GF-D8 (cell line): ENCODE results near the gene ITGA5.

Experiments
- DNase-seq: peaks from one replicate; lab custom pipeline; 2025; lab: John Stamatoyannopoulos, UW

ITGA5 gene

DNA sequence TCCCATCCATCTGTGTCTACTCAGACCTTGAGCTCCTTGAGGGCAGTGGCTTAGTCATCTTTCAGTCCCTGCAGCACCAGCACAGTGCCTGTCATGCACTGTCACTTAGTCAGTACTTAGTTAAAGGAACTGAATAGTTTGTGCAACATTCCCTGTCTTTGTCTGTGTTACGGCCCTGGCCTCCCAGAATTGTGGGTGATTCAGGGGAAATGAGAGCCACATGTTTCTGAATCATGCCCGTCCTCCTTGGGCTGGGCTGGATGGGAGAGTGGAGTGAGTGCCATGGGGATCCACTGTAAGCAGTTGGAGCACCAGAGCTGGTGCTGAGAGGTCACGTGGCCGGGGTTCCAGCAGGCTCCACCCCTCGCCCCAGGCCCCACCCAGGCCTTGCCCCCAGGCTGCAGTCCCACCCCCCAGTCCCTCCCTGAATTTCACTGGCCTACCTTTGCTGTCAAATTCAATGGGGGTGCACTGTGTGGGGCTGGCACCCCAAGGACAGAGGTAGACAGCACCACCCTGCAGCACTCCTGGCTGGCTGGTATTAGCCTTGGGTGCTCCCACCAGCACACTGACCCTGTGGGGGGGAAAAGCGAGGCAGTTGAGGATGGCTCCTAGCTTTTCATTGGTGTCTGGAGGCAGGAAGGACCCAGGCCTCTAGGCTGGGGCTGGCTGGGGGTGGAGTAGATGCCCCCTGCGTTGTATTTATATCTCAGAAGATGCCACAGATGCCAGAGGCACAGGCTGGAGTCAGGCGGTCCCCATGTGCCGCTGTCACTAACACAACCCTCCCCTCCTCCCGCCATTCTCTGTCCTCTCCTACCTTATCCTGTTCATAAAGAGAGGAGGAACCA is 7.5 kb downstream of the ITGA5 start:
- DNase-seq, result peak; percentile 29

DNA sequence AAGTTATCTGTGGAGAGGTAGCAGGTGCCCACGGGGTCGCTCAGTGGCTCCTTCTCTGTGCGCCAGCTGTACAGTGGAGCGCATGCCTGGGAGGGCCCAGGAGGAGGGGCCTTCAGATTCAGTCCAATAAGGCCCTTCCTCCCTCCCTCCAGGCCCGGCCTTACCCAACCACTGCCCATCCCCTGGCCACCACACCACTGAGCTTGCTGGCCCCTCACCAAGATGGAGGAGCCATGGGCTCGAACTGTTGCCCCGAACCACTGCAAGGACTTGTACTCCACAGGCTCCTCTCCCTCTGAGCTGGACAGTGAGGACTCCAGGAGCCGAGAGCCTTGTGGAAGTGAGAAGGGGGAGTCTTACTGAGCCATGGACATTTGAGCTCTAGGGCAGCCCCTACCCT is 9.8 kb downstream of the ITGA5 start:
- DNase-seq, result no peak

GRCh38 chr12:54407183-54407905 is 11.7 kb downstream of the ITGA5 start:
- no peak for DNase-seq

GRCh38 chr12:54405573-54405972 is 13.5 kb downstream of the ITGA5 start:
- no peak for DNase-seq

GRCh38 chr12:54405106-54405505 is 14.0 kb downstream of the ITGA5 start:
- no peak for DNase-seq

DNA sequence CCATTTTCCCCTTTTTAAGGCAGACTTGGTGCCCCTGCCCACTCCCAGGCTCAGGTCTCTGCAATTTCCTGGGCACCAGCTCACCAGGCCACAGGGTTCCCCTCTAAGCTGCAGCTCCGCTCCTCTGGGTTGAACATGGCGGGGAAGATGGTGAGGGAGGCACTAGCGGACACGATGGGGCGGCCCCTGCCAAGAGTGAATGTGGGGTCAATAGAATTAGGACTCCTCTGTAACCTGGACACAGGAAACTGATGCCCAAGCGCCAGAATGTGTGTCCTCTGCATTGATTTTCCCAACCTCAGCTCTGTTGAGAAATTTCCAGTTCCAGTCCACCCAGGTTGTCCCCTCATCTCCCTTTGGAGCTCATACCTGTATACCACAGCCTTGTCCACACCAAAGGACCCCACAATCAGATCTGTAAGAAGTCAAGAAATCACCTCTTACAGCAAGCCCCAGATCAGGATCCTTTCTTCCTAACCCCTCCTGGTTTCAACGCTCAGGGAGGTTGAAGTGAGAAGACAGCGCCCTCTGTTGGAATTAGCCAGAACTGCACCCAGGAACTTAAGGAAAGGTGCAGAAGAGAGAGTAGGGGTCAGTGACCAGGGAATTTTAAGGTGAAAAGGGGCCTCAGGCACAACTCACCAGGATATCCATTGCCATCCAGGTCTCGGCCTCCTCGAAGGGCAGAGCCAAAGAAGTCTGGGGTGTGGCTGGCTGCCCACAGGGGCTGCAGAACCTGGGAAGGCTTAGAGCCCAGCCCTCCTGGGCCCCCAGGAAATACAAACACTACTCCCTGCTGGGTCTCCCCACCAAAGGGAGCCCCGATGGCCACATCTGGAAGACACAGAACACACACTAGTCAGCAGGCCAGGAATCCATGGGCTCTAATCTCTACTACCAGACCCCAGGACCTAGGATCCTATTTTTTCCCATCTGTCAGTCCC is 14.7 kb downstream of the ITGA5 start:
- DNase-seq, result no peak

GRCh38 chr12:54401119-54401518 is 17.9 kb downstream of the ITGA5 start:
- DNase-seq, result no peak

DNA sequence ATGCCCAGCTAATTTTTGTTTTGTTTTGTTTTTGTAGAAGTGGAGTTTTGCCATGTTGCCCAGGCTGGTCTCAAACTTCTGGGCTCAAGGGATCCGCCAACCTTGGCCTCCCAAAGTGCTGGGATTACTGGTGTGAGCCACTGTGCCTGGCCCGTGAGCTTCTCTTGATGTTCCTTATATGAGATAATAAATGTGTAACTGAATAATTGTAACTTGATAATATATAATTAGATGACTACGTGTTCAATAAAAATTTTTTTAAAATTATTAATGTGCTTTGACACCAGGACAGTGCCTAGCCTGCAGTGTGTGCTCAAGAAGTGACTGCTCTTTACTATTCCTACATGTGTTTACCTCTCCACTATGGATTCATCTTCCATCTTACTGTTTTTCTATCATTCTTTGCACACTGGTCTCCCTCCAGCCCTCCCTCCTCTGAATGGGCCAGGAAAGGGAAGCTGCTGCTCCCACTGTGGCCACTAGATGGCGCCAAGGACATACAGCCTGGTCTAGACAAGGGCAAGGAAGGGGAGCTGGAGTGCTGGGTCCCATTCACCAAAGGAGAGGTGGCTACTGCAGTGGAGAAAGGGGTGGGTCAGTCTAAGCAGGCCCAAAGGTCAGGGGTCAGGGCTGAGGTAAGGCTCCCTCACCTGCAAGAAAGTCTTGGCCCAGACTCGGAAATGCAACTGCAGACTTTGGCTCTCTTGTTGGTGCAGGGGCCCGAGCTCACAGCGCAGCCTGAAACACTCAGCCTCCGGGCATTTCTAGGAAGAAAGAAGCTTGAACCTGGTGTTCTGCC is 19.9 kb downstream of the ITGA5 start:
- DNase-seq, result no peak

DNA sequence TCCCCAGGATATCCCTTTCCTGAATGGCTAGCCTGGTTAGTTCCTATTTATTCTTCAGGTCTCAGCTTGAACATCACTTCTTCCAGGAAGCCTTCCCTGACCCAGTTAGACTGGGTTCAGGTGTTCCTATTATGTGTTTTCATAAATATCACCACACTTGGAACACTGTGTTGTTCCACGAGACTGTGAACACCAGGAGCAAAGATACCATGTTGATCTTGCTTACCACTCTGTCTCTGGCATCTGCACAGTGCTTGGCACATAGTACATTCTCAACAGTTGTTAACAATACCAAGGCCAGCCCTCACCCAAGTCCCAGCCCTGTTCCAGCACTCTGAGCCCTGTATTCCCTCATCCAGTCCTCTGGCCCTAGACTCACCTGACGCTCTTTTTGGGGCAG is 20.8 kb downstream of the ITGA5 start:
- DNase-seq, result no peak

DNA sequence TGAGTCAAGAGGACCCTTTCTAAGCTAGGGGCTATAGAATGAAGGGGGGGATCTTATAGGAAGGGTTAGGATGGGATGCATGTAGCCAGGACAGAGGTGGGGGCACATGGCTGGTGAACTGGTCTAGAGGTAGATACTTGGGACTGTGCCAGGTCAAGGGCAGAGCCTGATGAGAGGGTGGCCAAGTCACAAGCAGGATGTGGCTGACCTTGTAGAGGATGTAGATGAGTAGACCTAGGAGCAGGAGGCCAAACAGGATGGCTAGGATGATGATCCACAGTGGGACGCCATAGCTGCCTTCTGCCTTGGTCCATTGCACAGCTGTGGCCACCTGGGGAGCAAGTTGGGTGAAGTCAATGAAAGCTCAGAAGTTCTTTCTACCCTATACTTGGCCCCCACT is 21.9 kb downstream of the ITGA5 start:
- no peak for DNase-seq

- no peak for DNase-seq
These were observed 23.5 kb downstream of the ITGA5 start for GRCh38 chr12:54395545-54395944.

- no peak for DNase-seq
These were observed 24.1 kb downstream of the ITGA5 start for GRCh38 chr12:54394986-54395385.

GRCh38 chr12:54394281-54394719 is 24.8 kb downstream of the ITGA5 start:
- DNase-seq, result no peak

DNA sequence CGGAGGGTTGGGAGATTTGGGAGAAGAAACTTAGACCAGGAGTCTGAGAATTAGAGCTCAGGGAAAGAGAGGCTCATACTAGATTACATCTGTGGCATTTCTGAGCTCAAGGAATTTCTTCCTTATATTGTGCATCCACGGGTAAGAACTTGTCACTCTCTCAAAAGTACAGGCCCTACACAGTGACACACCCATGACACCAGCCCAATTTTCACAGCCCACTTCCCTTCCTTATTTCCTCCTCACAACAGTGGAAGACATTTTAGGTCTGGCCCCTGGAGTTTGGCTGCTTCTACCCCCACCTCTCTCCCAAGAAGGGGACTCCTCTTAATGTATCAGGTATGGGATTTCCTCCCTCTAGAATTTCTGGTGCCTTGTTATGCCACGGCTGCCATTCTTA is 25.3 kb downstream of the ITGA5 start:
- no peak for DNase-seq

DNA sequence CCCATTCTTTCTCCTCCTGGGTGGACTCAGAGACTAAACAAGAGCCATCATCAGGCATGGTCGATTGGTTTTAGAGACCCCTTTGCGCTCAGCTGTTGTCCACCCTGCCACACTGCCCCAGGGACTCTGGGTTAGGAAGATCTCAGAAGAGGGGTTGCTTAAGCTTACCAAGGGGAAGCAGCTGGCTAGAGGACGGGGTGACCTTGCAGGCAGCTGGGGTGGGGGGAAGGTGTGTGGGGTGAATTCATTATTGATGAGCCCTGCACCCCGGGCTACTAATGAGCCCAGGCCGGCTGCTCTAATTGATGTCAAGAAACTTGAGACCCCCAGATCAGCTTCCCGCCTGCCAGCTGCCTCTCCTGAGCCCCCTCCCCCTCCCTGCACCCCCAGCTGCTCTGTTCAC is 25.9 kb downstream of the ITGA5 start:
- DNase-seq, result no peak

DNA sequence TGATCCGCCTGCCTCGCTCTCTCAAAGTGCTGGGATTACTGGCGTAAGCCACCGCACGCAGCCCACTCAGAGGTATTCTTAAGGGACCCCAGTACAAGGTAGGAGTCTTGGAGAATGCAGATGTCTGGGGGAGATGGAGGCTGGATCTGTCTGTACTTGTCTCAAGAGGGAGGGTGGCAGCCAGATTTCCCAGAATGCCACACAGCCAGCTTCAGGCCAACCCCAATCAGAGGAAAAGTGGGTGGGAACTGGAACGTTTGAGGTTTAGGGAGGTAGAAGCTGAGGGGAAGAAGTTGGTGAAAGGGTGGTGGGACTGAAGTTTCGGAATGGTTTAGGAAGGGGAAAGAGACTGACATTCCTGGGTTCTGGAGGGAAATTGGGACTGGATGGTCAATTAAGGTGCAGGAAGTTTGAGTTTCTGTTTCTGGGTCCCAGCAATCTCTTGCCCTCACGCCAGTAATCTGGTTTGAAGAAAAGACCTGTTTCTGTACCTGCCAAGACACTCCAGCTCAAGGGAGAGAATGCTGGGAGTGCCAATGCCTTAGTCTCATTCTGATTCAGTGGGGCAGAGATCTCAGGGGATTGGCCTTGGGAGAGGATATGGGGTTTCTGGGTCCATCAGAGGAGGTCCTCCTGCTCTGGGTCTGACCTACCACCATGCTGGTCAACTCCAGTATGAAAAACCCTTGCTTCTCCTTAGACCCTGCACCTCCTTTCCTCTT is 26.4 kb downstream of the ITGA5 start:
- DNase-seq, result no peak

DNA sequence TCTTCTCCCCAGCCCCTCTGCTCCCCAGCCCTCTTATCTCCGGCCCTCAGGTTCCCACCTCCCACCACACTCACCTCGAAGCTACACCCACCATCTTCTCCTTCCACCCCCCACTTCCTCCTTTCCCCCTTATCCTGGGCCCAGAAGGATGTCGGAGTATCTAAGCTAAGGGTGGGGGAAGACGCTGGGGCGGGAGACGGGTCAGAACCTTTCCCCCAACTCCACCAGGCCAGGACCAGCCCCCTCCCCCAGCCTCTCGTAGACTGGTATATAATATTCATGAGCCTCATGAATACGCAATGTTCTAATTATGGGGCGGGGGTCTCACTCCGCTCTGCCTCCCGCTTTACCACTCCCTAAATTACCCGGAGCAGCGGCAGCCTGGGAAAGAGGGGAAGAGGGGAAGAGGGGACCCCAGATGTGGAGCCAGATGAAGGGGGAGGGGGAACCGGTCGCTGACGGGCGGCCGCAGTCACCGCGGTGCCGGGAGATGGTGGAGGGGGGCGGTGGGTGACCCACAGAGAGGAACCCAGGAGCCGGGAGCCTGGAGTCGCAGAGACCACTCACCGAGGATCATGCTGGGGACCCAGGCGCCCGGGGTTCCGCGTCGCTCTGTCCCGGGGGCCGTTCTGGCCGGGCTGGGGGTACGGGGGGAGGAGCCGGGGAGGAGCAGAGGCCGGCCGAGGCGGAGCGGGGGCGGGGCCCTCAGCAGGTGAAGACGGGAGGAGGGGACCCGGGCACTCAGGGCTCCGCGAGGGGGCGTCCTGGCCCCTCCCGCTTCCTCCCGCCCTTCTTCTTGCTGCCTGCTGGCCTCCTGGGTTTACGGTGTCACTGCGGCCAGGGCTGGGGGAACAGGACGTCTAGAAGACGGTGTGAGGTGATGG is 28.2 kb downstream of the ITGA5 start:
- no peak for DNase-seq

GRCh38 chr12:54390176-54390667 is 28.8 kb downstream of the ITGA5 start:
- DNase-seq, result no peak

- no peak for DNase-seq
These were observed 29.4 kb downstream of the ITGA5 start for GRCh38 chr12:54389607-54390175.
